GM12878 (cell line): ENCODE measurements around the gene NHS. TPM values are rescaled to one million over a fixed set of nuclear protein-coding genes. Genes with fewer than 3 reads are reported as not detected.

Experiments
- ATAC-seq: fragments of 200-7000 bp; cut with Tn5 transposase; 3 replicates; pipeline ENCODE4 v1.9.1; 2020; ENCODE audit warnings: mild to moderate bottlenecking, moderate library complexity
- BruUV-seq: library from RNA; stranded (reverse); fragments of 400-500 nt; replicated peaks from 2 replicates; lab custom pipeline; 2021; lab: Mats Ljungman, UMichigan
- CTCF ChIA-PET: fragments of 300-600 bp; sonication (Branson Sonifier 250); formaldehyde crosslinking; extraction: SDS; loops from one replicate; lab custom pipeline; 2021; ENCODE audit warnings: inconsistent platforms; lab: Yijun Ruan, JAX
- POLR2A ChIA-PET: fragments of 350-600 bp; formaldehyde crosslinking; extraction: SDS; loops from one replicate; lab custom pipeline; 2021; ENCODE audit warnings: inconsistent platforms; lab: Charles Lee
- RAD21 ChIA-PET: fragments of 300-600 bp; sonication (Branson Sonifier 250); formaldehyde crosslinking; loops from one replicate; lab custom pipeline; 2023; ENCODE audit warnings: antibody characterized with exemption; ENCODE audit not compliant: unreplicated experiment; lab: Charles Lee
- SMC1A ChIA-PET: fragments of 300-600 bp; sonication (Branson Sonifier 250); formaldehyde crosslinking; loops from one replicate; lab custom pipeline; 2023; ENCODE audit not compliant: unreplicated experiment, uncharacterized antibody; lab: Charles Lee
- DNase-seq: peaks from one replicate; pipeline ENCODE4 v3.0.0-alpha.2; 2011; ENCODE audit warnings: low read depth, low spot score
- FAIRE-seq: peaks from 3 replicates; lab custom pipeline; 2011; peaks lifted over from hg19 to GRCh38; lab: Jason Lieb, UNC
- H2AFZ ChIP-seq: 2 replicates; pipeline ENCODE4 v1.6.0; 2011; ENCODE audit warnings: low read depth, low read length, control low read depth; ENCODE audit not compliant: control insufficient read depth
- H3K27ac ChIP-seq: 2 replicates; pipeline ENCODE4 v1.5.1; 2011; ENCODE audit warnings: control low read depth; ENCODE audit not compliant: control insufficient read depth, insufficient read depth
- H3K27me3 ChIP-seq, 2 experiments: replicated peaks in 1 of 2; 2 replicates each; pipeline versions ENCODE4 v1.6.0 to v1.6.1; 2011; ENCODE audit warnings: low read length in 1 of 2; ENCODE audit not compliant: control insufficient read depth in 2 of 2, insufficient read depth in 2 of 2
- H3K36me3 ChIP-seq, 2 experiments: 2 replicates each; pipeline ENCODE4 v1.5.1; 2011; ENCODE audit warnings: low read length in 1 of 2; ENCODE audit not compliant: control insufficient read depth in 2 of 2, insufficient read depth in 2 of 2
- H3K4me1 ChIP-seq: 2 replicates; pipeline ENCODE4 v1.6.1; 2011; ENCODE audit warnings: mild to moderate bottlenecking, low read length, moderate library complexity, mixed read lengths; ENCODE audit not compliant: control insufficient read depth, insufficient read depth
- H3K4me2 ChIP-seq: 2 replicates; pipeline ENCODE4 v1.6.0; 2011; ENCODE audit warnings: control low read depth; ENCODE audit not compliant: control insufficient read depth, insufficient read depth
- H3K4me3 ChIP-seq: fragments of 200-600 bp; sonication (generic); 2 replicates; pipeline ENCODE4 v1.5.1; 2016
- H3K79me2 ChIP-seq: 2 replicates; pipeline ENCODE4 v1.6.0; 2011; ENCODE audit warnings: low read length; ENCODE audit not compliant: control insufficient read depth, insufficient read depth
- H3K9ac ChIP-seq: 2 replicates; pipeline ENCODE4 v1.8.0; 2011; ENCODE audit warnings: low read length, control low read depth, mixed read lengths; ENCODE audit not compliant: control insufficient read depth, insufficient read depth
- H3K9me3 ChIP-seq: replicated peaks from 3 replicates; pipeline ENCODE4 v1.5.1; 2011; ENCODE audit warnings: mild to moderate bottlenecking, low read length; ENCODE audit not compliant: control insufficient read depth, insufficient read depth
- H4K20me1 ChIP-seq: 2 replicates; pipeline ENCODE4 v1.6.0; 2011; ENCODE audit not compliant: control insufficient read depth, insufficient read depth
- BCL11A ChIP-seq: IDR thresholded peaks from 2 replicates; pipeline ENCODE4 v1.6.1; 2011; ENCODE audit warnings: low read depth, low read length
- DPF2 ChIP-seq: fragments of 450-650 bp; IDR thresholded peaks from 2 replicates; pipeline ENCODE4 v1.6.1; 2017; ENCODE audit warnings: mild to moderate bottlenecking
- GABPA ChIP-seq: IDR thresholded peaks from 2 replicates; pipeline ENCODE4 v1.6.1; 2014; ENCODE audit warnings: antibody characterized with exemption, low read depth, mild to moderate bottlenecking, inconsistent platforms
- HCFC1 ChIP-seq: fragments of 150-350 bp; IDR thresholded peaks from 2 replicates; pipeline ENCODE4 v1.6.1; 2014; ENCODE audit warnings: low read length
- NFIC ChIP-seq: IDR thresholded peaks from 2 replicates; pipeline ENCODE4 v1.6.1; 2012; ENCODE audit warnings: low read depth, mild to moderate bottlenecking, inconsistent platforms, low read length, moderate library complexity
- WGBS: methylation state at CpG from one replicate; pipeline ENCODE4 v1.1.6; 2016; ENCODE audit warnings: low lambda C conversion rate; ENCODE audit not compliant: insufficient replicate concordance, insufficient coverage; ENCODE audit errors: missing lambda C conversion rate; 5-methylcytosine and 5-hydroxymethylcytosine counted together
- in situ Hi-C: fragments of 300-500 bp; cut with MboI; formaldehyde crosslinking; loops from 9 replicates; pipeline ENCODE4 v1.14.3; 2018; ENCODE audit warnings: mixed read lengths
- intact Hi-C: fragments of 100-400 bp; cut with micrococcal nuclease; formaldehyde crosslinking; loops from one replicate; pipeline ENCODE4 v1.14.2; 2022; ENCODE audit not compliant: unreplicated experiment
- polyA plus RNA-seq, 11 experiments: library from polyadenylated mRNA; depleted of rRNA in 4 of 11; unstranded in 6 of 11; stranded (reverse) in 5 of 11; fragments of >200 nt; fragmentation: Nextera tagmentation in 4 of 11; fragmentation: Illumina TruSeq in 1 of 11; extraction: Ambion mirVana in 4 of 11; extraction: Trizol in 1 of 11; gene quantifications; 1 replicate in 1 of 11; 2 replicates in 10 of 11; pipeline versions ENCODE4 v1.2.1 to v1.2.3, GENCODE V29; 2011 to 2016; ENCODE audit warnings: inconsistent platforms in 2 of 11, missing spikeins in 2 of 11, low read depth in 1 of 11
- total RNA-seq, 4 experiments: library from RNA; depleted of rRNA in 3 of 4; stranded (reverse); fragments of >200 nt in 3 of 4; fragmentation: Illumina TruSeq in 1 of 4; extraction: Trizol in 1 of 4; gene quantifications; 2 replicates each; pipeline versions ENCODE4 v1.2.1 to v1.2.3, GENCODE V29; 2013 to 2021
- TF ChIP-seq, protein P1 (sequence below): IDR thresholded peaks from 2 replicates; pipeline ENCODE4 v1.6.1; 2012; ENCODE audit warnings: low read length, inconsistent platforms
- TF ChIP-seq, protein P2 (sequence below): fragments of 450-650 bp; formaldehyde crosslinking; IDR thresholded peaks from 2 replicates; pipeline ENCODE4 v1.4.0; 2020; ENCODE audit warnings: mild to moderate bottlenecking, moderate library complexity
- TF ChIP-seq, protein P3 (sequence below): fragments of 450-650 bp; IDR thresholded peaks from 2 replicates; pipeline ENCODE4 v1.6.1; 2017; ENCODE audit warnings: mild to moderate bottlenecking, moderate library complexity
- TF ChIP-seq, protein P4 (sequence below): fragments of 450-650 bp; IDR thresholded peaks from 2 replicates; pipeline ENCODE4 v1.6.1; 2017; ENCODE audit warnings: antibody characterized with exemption, mild to moderate bottlenecking, moderate library complexity

The NHS gene
- total and polyA plus RNA-seq, 10 of the 15 experiments (the other 5 are each of a cell fraction or from before 2014, with no cell fraction given): under 0.01 to 0.07 (median 0.03) TPM; not detected in 7

DNA sequence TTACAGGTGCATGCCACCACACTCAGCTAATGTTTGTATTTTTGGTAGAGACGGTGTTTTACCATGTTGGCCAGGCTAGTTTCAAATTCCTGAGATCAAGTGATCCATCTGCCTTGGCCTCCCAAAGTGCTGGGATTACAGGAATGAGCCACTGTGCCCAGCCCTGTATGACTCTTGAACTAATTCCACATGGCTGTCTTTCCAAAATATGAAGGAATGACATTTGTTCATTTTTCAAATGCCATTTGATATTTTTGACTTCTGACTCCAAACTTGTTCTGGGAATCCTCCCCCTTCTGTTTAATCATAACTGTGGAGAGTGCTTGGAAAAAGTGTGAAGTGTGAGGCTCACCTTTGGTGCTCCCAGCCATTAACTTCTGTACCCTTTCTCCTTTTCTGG, 119.2 kb downstream of the NHS start:
- Histone ChIP-seq H3K36me3 (no peaks in the 10 kb centered on the region), H2AFZ (no peak overlapping the region), H4K20me1 (no peaks in the 10 kb centered on the region), H3K4me2 (no peak overlapping the region), H3K4me3 (no peak overlapping the region), H3K9me3 (no peaks in the 10 kb centered on the region), H3K27ac (no peak overlapping the region), H3K27me3 (no peaks in the 10 kb centered on the region), H3K9ac (no peak overlapping the region), H3K4me1 (no peaks in the 10 kb centered on the region), H3K79me2 (no peaks in the 10 kb centered on the region)
- no peak for DNase-seq
- ChIA-PET RAD21 (no interaction called here), CTCF (no interaction called here), POLR2A (no interaction called here), SMC1A (no interaction called here)
- no TSS peak for BruUV-seq
- intact Hi-C loops: no loop called here
- FAIRE-seq: no peak
- in situ Hi-C loops: no loop called here
- no peak for ATAC-seq
- 0% methylated on average over 1 of the region's 1 CpG for WGBS
- TF ChIP-seq HCFC1 (no peak), GABPA (no peak), NFIC (no peak), BCL11A (no peak), DPF2 (no peak)
- TF ChIP-seq, protein P1, sequence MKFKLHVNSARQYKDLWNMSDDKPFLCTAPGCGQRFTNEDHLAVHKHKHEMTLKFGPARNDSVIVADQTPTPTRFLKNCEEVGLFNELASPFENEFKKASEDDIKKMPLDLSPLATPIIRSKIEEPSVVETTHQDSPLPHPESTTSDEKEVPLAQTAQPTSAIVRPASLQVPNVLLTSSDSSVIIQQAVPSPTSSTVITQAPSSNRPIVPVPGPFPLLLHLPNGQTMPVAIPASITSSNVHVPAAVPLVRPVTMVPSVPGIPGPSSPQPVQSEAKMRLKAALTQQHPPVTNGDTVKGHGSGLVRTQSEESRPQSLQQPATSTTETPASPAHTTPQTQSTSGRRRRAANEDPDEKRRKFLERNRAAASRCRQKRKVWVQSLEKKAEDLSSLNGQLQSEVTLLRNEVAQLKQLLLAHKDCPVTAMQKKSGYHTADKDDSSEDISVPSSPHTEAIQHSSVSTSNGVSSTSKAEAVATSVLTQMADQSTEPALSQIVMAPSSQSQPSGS: no peak
- TF ChIP-seq, protein P2, sequence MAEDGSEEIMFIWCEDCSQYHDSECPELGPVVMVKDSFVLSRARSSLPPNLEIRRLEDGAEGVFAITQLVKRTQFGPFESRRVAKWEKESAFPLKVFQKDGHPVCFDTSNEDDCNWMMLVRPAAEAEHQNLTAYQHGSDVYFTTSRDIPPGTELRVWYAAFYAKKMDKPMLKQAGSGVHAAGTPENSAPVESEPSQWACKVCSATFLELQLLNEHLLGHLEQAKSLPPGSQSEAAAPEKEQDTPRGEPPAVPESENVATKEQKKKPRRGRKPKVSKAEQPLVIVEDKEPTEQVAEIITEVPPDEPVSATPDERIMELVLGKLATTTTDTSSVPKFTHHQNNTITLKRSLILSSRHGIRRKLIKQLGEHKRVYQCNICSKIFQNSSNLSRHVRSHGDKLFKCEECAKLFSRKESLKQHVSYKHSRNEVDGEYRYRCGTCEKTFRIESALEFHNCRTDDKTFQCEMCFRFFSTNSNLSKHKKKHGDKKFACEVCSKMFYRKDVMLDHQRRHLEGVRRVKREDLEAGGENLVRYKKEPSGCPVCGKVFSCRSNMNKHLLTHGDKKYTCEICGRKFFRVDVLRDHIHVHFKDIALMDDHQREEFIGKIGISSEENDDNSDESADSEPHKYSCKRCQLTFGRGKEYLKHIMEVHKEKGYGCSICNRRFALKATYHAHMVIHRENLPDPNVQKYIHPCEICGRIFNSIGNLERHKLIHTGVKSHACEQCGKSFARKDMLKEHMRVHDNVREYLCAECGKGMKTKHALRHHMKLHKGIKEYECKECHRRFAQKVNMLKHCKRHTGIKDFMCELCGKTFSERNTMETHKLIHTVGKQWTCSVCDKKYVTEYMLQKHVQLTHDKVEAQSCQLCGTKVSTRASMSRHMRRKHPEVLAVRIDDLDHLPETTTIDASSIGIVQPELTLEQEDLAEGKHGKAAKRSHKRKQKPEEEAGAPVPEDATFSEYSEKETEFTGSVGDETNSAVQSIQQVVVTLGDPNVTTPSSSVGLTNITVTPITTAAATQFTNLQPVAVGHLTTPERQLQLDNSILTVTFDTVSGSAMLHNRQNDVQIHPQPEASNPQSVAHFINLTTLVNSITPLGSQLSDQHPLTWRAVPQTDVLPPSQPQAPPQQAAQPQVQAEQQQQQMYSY: no peak
- TF ChIP-seq, protein P3, sequence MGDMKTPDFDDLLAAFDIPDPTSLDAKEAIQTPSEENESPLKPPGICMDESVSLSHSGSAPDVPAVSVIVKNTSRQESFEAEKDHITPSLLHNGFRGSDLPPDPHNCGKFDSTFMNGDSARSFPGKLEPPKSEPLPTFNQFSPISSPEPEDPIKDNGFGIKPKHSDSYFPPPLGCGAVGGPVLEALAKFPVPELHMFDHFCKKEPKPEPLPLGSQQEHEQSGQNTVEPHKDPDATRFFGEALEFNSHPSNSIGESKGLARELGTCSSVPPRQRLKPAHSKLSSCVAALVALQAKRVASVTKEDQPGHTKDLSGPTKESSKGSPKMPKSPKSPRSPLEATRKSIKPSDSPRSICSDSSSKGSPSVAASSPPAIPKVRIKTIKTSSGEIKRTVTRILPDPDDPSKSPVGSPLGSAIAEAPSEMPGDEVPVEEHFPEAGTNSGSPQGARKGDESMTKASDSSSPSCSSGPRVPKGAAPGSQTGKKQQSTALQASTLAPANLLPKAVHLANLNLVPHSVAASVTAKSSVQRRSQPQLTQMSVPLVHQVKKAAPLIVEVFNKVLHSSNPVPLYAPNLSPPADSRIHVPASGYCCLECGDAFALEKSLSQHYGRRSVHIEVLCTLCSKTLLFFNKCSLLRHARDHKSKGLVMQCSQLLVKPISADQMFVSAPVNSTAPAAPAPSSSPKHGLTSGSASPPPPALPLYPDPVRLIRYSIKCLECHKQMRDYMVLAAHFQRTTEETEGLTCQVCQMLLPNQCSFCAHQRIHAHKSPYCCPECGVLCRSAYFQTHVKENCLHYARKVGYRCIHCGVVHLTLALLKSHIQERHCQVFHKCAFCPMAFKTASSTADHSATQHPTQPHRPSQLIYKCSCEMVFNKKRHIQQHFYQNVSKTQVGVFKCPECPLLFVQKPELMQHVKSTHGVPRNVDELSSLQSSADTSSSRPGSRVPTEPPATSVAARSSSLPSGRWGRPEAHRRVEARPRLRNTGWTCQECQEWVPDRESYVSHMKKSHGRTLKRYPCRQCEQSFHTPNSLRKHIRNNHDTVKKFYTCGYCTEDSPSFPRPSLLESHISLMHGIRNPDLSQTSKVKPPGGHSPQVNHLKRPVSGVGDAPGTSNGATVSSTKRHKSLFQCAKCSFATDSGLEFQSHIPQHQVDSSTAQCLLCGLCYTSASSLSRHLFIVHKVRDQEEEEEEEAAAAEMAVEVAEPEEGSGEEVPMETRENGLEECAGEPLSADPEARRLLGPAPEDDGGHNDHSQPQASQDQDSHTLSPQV: no peak
- TF ChIP-seq, protein P4, sequence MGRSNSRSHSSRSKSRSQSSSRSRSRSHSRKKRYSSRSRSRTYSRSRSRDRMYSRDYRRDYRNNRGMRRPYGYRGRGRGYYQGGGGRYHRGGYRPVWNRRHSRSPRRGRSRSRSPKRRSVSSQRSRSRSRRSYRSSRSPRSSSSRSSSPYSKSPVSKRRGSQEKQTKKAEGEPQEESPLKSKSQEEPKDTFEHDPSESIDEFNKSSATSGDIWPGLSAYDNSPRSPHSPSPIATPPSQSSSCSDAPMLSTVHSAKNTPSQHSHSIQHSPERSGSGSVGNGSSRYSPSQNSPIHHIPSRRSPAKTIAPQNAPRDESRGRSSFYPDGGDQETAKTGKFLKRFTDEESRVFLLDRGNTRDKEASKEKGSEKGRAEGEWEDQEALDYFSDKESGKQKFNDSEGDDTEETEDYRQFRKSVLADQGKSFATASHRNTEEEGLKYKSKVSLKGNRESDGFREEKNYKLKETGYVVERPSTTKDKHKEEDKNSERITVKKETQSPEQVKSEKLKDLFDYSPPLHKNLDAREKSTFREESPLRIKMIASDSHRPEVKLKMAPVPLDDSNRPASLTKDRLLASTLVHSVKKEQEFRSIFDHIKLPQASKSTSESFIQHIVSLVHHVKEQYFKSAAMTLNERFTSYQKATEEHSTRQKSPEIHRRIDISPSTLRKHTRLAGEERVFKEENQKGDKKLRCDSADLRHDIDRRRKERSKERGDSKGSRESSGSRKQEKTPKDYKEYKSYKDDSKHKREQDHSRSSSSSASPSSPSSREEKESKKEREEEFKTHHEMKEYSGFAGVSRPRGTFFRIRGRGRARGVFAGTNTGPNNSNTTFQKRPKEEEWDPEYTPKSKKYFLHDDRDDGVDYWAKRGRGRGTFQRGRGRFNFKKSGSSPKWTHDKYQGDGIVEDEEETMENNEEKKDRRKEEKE: no peak
